OCI-M2 (cell line): Measurements from ENCODE around the gene IL23R.
"Not testable (repeated sequence)": the region's sequence is repeated elsewhere in the genome, so short reads cannot be mapped to it uniquely, and the experiment has no call there.

Experiments
- DNase-seq: peaks from one replicate; lab custom pipeline; 2025; ENCODE audit not compliant: unreplicated experiment; lab: John Stamatoyannopoulos, UW

Gene IL23R

GRCh38 chr1:67191668-67192520 lies 25.6 kb downstream of the IL23R start:
- DNase-seq: no peak

GRCh38 chr1:67192902-67193301 lies 26.6 kb downstream of the IL23R start:
- DNase-seq: no peak

GRCh38 chr1:67193704-67194103 lies 27.4 kb downstream of the IL23R start:
- no peak for DNase-seq

GRCh38 chr1:67194209-67194863 lies 28.1 kb downstream of the IL23R start:
- no peak for DNase-seq

DNA sequence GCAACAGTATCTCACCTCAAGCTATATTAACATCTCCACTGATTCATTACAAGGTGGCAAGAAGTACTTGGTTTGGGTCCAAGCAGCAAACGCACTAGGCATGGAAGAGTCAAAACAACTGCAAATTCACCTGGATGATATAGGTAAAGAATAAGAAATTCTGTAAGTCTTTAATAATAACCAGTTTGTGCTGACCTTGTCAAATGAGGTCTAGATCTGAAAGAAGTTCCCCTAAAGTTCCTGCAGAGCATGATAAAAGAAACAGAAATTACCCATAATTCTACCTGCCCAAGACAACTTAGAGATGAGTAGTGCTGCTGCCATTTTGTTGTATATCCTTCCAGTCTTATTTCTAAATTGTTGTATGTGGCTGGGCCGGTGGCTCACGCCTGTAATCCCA lies 34.5 kb downstream of the IL23R start:
- no peak for DNase-seq

- no peak for DNase-seq
Observed at GRCh38 chr1:67201891-67202290, 35.6 kb downstream of the IL23R start.

- no peak for DNase-seq
Observed at GRCh38 chr1:67204298-67204980, 38.2 kb downstream of the IL23R start.

GRCh38 chr1:67207398-67207797 lies 41.1 kb downstream of the IL23R start:
- not testable (repeated sequence) for DNase-seq

DNA sequence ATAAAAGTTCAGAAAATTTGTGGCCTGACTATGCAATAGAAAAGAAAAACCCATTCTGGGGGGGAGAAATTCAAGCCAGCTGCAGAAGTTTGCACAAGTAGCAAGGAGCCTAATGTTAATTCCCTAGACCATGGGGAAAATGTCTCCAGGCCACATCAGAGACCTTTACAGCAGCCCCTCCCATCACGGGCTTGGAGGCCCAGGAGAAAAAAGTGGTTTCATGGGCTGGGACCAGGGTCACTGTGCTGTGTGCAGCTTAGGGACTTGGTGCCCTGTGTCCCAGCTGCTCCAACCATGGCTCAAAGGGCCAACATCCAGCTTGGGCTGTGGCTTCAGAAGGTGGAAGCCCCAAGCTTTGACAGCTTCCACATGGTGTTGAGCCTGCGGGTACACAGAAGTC lies 42.0 kb downstream of the IL23R start:
- DNase-seq: no peak

DNA sequence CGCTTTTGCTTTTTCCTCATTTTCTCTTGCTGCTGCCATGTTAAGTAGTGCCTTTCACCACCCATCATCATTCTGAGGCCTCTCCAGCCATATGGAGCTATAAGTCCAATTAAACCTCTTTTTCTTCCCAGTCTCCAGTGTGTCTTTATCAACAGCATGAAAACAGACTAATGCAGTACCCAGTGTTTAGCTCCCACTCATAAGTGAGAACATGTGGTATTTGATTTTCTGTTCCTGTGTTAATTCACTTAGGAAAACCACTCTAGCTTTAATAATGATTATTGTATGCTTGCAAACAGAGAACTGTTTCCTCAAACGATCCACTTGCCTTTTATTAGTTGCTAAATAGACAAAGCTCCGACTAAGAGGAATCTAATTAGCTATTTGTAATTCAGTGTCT lies 43.3 kb downstream of the IL23R start:
- no peak for DNase-seq

GRCh38 chr1:67211589-67212563 lies 45.6 kb downstream of the IL23R start:
- no peak for DNase-seq

DNA sequence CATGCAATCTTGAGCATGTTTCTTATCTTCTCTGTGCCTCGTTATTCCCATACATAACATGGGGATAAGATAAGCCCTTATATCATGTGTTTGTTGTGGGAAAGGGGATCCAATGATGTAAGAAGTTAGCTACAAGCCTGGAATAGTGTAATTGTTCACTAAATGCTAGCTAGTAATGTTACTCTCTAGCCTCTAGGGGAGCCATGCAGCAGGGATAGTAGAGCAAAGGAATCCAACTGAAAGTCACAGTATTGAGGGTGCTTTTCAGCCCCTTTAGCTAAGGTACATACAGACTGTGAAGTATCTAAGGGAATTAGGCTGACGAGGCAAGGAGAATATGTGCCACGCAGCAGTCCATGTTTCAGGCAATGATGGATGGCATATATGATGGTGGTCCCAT lies 46.9 kb downstream of the IL23R start:
- no peak for DNase-seq

DNA sequence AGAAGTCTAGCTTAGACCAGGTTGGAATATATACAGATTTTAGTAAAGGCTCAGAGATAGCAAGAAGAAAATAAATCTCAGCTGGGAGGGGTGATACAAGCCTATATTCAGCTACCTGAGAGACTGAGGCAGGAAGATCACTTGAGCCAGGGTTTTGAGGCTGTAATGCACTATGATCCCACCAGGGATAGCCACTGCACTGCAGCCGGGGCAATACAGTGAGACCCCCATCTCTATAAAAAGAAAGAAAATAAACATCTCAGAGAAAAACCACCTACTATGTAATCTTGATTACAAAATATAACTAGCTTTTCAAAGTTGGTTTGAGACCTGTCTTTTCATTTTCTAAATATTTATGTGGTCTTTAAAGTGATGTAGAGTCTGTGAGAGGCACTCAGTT lies 47.7 kb downstream of the IL23R start:
- DNase-seq: no peak

DNA sequence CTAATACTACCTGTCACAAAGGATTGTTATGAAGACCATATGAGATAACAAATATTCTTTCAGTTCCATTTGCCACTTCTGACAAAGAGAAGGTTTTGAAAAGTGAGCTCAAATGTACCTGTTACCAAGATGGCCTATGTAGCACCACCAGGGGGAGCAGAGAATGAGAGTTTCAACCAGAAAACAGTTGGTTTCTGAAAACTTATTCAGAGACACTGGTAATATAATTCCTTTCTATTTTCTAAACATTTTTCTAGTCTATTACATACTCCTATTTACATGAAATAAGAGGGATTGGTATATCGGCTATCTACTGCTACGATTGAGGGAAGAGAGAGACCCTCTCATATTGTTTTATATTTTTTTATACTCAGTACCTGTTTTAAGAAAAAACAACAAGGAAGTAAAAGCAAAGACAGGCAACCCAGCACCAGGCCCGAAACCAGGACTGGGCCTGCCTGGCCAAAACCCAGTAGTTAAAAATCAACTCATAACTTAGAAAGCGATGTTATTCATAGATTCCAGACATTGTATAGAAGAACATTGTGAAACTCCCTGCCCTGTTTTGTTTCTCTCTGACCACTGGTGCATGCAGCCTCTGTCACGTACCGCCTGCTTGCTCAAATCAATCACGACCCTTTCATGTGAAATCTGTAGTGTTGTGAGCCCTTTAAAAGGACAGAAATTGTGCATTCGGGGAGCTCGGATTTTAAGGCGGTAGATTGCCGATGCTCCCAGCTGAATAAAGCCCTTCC lies 48.3 kb downstream of the IL23R start:
- no peak for DNase-seq

GRCh38 chr1:67216401-67216800 lies 50.1 kb downstream of the IL23R start:
- no peak for DNase-seq

DNA sequence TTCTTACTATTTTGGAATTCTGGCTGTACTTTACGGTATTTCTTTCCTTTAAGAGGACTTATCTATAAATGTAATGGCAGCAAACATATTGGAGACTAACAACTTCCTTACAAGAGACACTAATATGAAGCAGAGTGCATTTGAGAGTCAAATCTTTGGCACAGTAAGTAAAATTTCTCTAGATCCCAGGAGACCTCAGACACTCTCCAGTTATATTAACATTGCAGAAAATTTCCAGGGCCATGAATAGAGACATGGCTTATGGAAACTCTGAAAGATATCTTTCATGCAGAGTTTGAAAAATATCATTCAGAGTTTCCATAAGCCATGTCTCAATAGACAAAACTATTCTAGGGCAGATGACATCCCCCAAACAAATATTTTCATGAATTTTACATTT lies 51.2 kb downstream of the IL23R start:
- DNase-seq: no peak

GRCh38 chr1:67217938-67218337 lies 51.7 kb downstream of the IL23R start:
- DNase-seq: no peak

GRCh38 chr1:67224856-67225255 lies 58.6 kb downstream of the IL23R start:
- DNase-seq: no peak

DNA sequence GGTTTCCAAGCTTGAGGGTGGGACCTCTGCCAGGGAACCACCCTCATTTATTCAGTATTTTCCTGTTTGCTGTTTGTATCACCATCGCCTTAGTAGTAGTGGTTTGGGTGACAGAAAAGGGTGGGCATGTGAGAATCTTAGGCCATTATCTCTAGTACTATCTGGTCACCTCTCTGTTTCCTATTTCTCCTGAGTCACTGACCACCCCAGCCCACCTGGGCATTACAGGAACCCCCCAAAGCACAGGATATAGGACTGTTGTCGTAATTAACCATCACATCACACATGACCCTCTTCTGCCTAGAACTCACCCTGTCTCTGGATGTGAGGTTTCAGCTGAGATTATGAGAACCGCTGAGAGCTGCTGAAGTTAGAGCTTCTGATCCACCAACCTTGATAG lies 60.4 kb downstream of the IL23R start:
- DNase-seq: no peak

DNA sequence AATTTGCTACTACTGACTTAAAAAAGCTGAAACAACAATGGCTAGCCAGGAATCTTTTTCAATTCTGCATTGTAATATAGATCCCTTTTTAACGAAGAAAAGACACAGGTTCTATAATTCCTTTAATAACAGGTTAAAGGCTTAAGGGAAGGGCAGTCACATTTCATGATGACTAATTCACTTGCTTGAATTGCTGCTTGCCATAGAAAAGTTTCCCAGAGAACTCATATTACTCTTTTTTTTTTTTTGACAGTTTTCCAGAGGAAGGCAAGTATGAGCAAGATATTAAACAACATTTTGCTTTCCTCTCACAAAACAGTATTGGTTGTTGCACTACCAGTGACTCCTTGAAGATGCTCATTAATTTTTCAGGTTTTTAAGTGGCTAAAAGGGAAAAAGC lies 60.9 kb downstream of the IL23R start:
- DNase-seq: no peak
